Measurements from ENCODE around the gene PLOD2.
A peak's percentile ranks its signal among the peaks of the same experiment; 100 is the strongest.

Gene PLOD2

GRCh38 chr3:146104068-146104467, 56.9 kb downstream of the PLOD2 start:
- Histone ChIP-seq H4K91ac (ENCODE audit: low read length) (no peak overlapping the region), H3K14ac (ENCODE audit: low read length in 2 of 2) (no peak overlapping the region), H2AFZ (ENCODE audit: low read depth, low read length) (no peak overlapping the region), H3K36me3 (ENCODE audit: control insufficient read depth in 1 of 2, insufficient read depth in 2 of 2, low read depth in 1 of 2, low read length in 2 of 2) (peaks cover 3 to 37% of the 10 kb centered on the region in 2 experiments), H3K27me3 (ENCODE audit: control insufficient read depth in 1 of 2, insufficient read depth in 1 of 2, low read length in 2 of 2) (no peaks in the 10 kb centered on the region), H2BK12ac (ENCODE audit: low read length in 2 of 2) (no peak overlapping the region), H3K23ac (ENCODE audit: low read length in 2 of 2) (no peak overlapping the region), H3K79me1 (replicated peaks; ENCODE audit: low read length, poor library complexity, severe bottlenecking) (peaks cover 4% of the 10 kb centered on the region), H2BK120ac (ENCODE audit: low read depth, low read length) (no peak overlapping the region), H2BK15ac (ENCODE audit: low read depth, poor library complexity, severe bottlenecking) (no peak overlapping the region), H3K27ac (ENCODE audit: low read length, poor library complexity, severe bottlenecking) (no peak overlapping the region), H3K4me3 (ENCODE audit: insufficient read depth in 1 of 2, low read depth in 1 of 2, low read length in 2 of 2) (no peak overlapping the region), H3K4me1 (ENCODE audit: control insufficient read depth, insufficient read depth, low read depth, low read length) (no peaks in the 10 kb centered on the region), H2AK5ac (ENCODE audit: low read length, severe bottlenecking) (no peak overlapping the region), H3K18ac (ENCODE audit: low read depth in 1 of 2, low read length in 2 of 2) (no peak overlapping the region), H3K9ac (ENCODE audit: low read length) (no peak overlapping the region), H3K9me3 (ENCODE audit: control insufficient read depth, low read length) (no peaks in the 10 kb centered on the region), H4K8ac (ENCODE audit: low read length) (no peak overlapping the region), H2BK5ac (ENCODE audit: low read depth, low read length, poor library complexity, severe bottlenecking) (no peak overlapping the region), H3K4me2 (ENCODE audit: low read length, poor library complexity, severe bottlenecking) (no peak overlapping the region), H3K4ac (ENCODE audit: low read depth in 1 of 2, low read length in 2 of 2) (no peak overlapping the region)
- DNase-seq: no peak
- WGBS: no CpG with 5 or more reads among the region's 3 CpGs

- Histone ChIP-seq H4K8ac (ENCODE audit: low read length) (no peak overlapping the region), H3K36me3 (ENCODE audit: control insufficient read depth in 1 of 2, insufficient read depth in 2 of 2, low read depth in 1 of 2, low read length in 2 of 2) (peaks cover under 1 to 32% of the 10 kb centered on the region in 2 experiments), H2BK120ac (ENCODE audit: low read depth, low read length) (no peak overlapping the region), H2AK5ac (ENCODE audit: low read length, severe bottlenecking) (no peak overlapping the region), H3K9ac (ENCODE audit: low read length) (no peak overlapping the region), H3K4me3 (ENCODE audit: insufficient read depth in 1 of 2, low read depth in 1 of 2, low read length in 2 of 2) (no peak overlapping the region), H3K4ac (ENCODE audit: low read depth in 1 of 2, low read length in 2 of 2) (no peak overlapping the region), H3K27me3 (ENCODE audit: control insufficient read depth in 1 of 2, insufficient read depth in 1 of 2, low read length in 2 of 2) (no peaks in the 10 kb centered on the region), H2BK12ac (ENCODE audit: low read length in 2 of 2) (no peak overlapping the region), H3K4me1 (ENCODE audit: control insufficient read depth, insufficient read depth, low read depth, low read length) (no peaks in the 10 kb centered on the region), H3K18ac (ENCODE audit: low read depth in 1 of 2, low read length in 2 of 2) (no peak overlapping the region), H3K23ac (ENCODE audit: low read length in 2 of 2) (no peak overlapping the region), H3K79me1 (replicated peaks; ENCODE audit: low read length, poor library complexity, severe bottlenecking) (peaks cover 1% of the 10 kb centered on the region), H3K27ac (ENCODE audit: low read length, poor library complexity, severe bottlenecking) (no peak overlapping the region), H3K9me3 (ENCODE audit: control insufficient read depth, low read length) (no peaks in the 10 kb centered on the region), H2BK15ac (ENCODE audit: low read depth, poor library complexity, severe bottlenecking) (no peak overlapping the region), H2AFZ (ENCODE audit: low read depth, low read length) (no peak overlapping the region), H2BK5ac (ENCODE audit: low read depth, low read length, poor library complexity, severe bottlenecking) (no peak overlapping the region), H3K4me2 (ENCODE audit: low read length, poor library complexity, severe bottlenecking) (no peak overlapping the region), H3K14ac (ENCODE audit: low read length in 2 of 2) (no peak overlapping the region), H4K91ac (ENCODE audit: low read length) (no peak overlapping the region)
- 100% methylated on average over 2 of the region's 3 CpGs for WGBS
- DNase-seq: no peak
Measured at GRCh38 chr3:146102885-146103284, 58.1 kb downstream of the PLOD2 start.

DNA sequence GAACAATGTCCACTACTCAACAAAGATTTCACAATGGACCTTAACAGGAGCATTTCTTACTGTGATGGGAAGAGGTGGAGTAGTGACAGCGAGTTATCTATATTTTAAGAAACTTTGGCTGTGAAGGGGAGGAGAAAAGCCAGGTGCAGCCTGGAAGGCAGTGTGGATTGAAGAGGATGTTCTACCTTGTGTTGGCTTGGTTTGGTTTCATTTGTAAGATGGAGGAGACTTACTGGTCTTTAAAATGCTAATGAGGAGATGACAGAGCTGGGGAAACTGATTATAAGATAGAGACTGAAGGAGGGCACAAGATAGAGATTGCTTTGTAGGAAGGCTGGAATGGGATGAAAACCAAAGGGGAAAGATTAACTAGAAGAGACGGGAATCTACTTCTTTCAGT, 59.4 kb downstream of the PLOD2 start:
- Histone ChIP-seq H2BK15ac (ENCODE audit: low read depth, poor library complexity, severe bottlenecking) (no peak overlapping the region), H3K14ac (ENCODE audit: low read length in 2 of 2) (no peak overlapping the region), H4K8ac (ENCODE audit: low read length) (no peak overlapping the region), H3K4me3 (ENCODE audit: insufficient read depth in 1 of 2, low read depth in 1 of 2, low read length in 2 of 2) (no peak overlapping the region), H2AFZ (ENCODE audit: low read depth, low read length) (no peak overlapping the region), H3K79me1 (replicated peaks; ENCODE audit: low read length, poor library complexity, severe bottlenecking) (peaks cover 1% of the 10 kb centered on the region), H3K18ac (ENCODE audit: low read depth in 1 of 2, low read length in 2 of 2) (no peak overlapping the region), H2BK12ac (ENCODE audit: low read length in 2 of 2) (no peak overlapping the region), H3K4me1 (ENCODE audit: control insufficient read depth, insufficient read depth, low read depth, low read length) (no peaks in the 10 kb centered on the region), H4K91ac (ENCODE audit: low read length) (no peak overlapping the region), H3K4me2 (ENCODE audit: low read length, poor library complexity, severe bottlenecking) (no peak overlapping the region), H3K27ac (ENCODE audit: low read length, poor library complexity, severe bottlenecking) (no peak overlapping the region), H2BK5ac (ENCODE audit: low read depth, low read length, poor library complexity, severe bottlenecking) (no peak overlapping the region), H3K27me3 (ENCODE audit: control insufficient read depth in 1 of 2, insufficient read depth in 1 of 2, low read length in 2 of 2) (no peaks in the 10 kb centered on the region), H3K36me3 (ENCODE audit: control insufficient read depth in 1 of 2, insufficient read depth in 2 of 2, low read depth in 1 of 2, low read length in 2 of 2) (peaks cover 3 to 32% of the 10 kb centered on the region in 2 experiments), H3K9ac (ENCODE audit: low read length) (no peak overlapping the region), H2AK5ac (ENCODE audit: low read length, severe bottlenecking) (no peak overlapping the region), H2BK120ac (ENCODE audit: low read depth, low read length) (no peak overlapping the region), H3K9me3 (ENCODE audit: control insufficient read depth, low read length) (no peaks in the 10 kb centered on the region), H3K4ac (ENCODE audit: low read depth in 1 of 2, low read length in 2 of 2) (no peak overlapping the region), H3K23ac (ENCODE audit: low read length in 2 of 2) (no peak overlapping the region)
- DNase-seq: no peak
- 92% methylated on average over 2 of the region's 2 CpGs for WGBS

DNA sequence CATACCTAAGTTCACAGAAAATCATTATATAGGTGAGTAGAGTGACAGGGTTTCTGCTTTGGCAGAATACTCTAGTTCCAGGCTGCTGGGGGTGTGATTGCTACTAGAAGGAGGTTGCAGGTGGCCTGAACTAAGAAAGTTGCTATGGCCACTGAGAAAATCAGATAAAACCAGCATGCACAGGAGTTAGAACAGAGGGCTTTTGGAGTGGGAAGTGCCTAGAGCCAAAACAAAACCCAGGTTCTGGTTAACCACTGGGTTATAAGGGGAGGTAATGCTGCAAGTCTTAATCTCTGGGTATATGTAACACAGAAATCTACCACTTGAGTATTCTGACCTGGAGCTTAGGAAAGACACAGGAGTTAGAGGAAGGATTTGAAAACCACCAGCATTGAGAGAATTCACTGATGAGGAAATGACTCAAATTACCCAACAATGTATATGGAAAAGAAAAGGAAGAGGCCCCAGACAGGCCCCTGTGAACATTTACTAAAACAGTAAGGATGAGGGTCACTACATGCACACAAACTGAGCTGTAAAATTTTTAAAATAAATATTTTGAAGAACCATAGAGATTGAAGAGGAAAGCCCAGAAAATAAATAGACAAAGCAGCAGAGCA, 60.0 kb downstream of the PLOD2 start:
- no peak overlapping the region for H2BK5ac ChIP-seq (ENCODE audit: low read depth, low read length, poor library complexity, severe bottlenecking)
- no peak overlapping the region for H3K4me3 ChIP-seq (ENCODE audit: insufficient read depth in 1 of 2, low read depth in 1 of 2, low read length in 2 of 2)
- H2BK12ac ChIP-seq (ENCODE audit: low read length in 2 of 2): no peak overlapping the region
- no peak overlapping the region for H3K9ac ChIP-seq (ENCODE audit: low read length)
- H4K91ac ChIP-seq (ENCODE audit: low read length): no peak overlapping the region
- DNase-seq: peak; percentile 56
- H3K9me3 ChIP-seq (ENCODE audit: control insufficient read depth, low read length): no peaks in the 10 kb centered on the region
- H2BK120ac ChIP-seq (ENCODE audit: low read depth, low read length): no peak overlapping the region
- no peak overlapping the region for H2AFZ ChIP-seq (ENCODE audit: low read depth, low read length)
- H2BK15ac ChIP-seq (ENCODE audit: low read depth, poor library complexity, severe bottlenecking): no peak overlapping the region
- H3K36me3 ChIP-seq (ENCODE audit: control insufficient read depth in 1 of 2, insufficient read depth in 2 of 2, low read depth in 1 of 2, low read length in 2 of 2): peaks cover 3 to 29% of the 10 kb centered on the region in 2 experiments
- H3K4ac ChIP-seq (ENCODE audit: low read depth in 1 of 2, low read length in 2 of 2): no peak overlapping the region
- H3K27ac ChIP-seq (ENCODE audit: low read length, poor library complexity, severe bottlenecking): no peak overlapping the region
- H3K14ac ChIP-seq (ENCODE audit: low read length in 2 of 2): no peak overlapping the region
- peaks cover 1% of the 10 kb centered on the region for H3K79me1 ChIP-seq (replicated peaks; ENCODE audit: low read length, poor library complexity, severe bottlenecking)
- no peaks in the 10 kb centered on the region for H3K27me3 ChIP-seq (ENCODE audit: control insufficient read depth in 1 of 2, insufficient read depth in 1 of 2, low read length in 2 of 2)
- no peak overlapping the region for H4K8ac ChIP-seq (ENCODE audit: low read length)
- no peaks in the 10 kb centered on the region for H3K4me1 ChIP-seq (ENCODE audit: control insufficient read depth, insufficient read depth, low read depth, low read length)
- no peak overlapping the region for H3K18ac ChIP-seq (ENCODE audit: low read depth in 1 of 2, low read length in 2 of 2)
- H2AK5ac ChIP-seq (ENCODE audit: low read length, severe bottlenecking): no peak overlapping the region
- H3K4me2 ChIP-seq (ENCODE audit: low read length, poor library complexity, severe bottlenecking): no peak overlapping the region
- no peak overlapping the region for H3K23ac ChIP-seq (ENCODE audit: low read length in 2 of 2)

All from mesenchymal stem cell (in vitro differentiated cells and primary cell).